ENCODE data around the gene VPS8.

The VPS8 gene

GRCh38 chr3:185069037-185070030, 257.4 kb downstream of the VPS8 start:
- peak; percentile 53 for DNase-seq

- peak; percentile 56 for DNase-seq
These were observed 258.7 kb downstream of the VPS8 start for GRCh38 chr3:185070491-185071286.

DNA sequence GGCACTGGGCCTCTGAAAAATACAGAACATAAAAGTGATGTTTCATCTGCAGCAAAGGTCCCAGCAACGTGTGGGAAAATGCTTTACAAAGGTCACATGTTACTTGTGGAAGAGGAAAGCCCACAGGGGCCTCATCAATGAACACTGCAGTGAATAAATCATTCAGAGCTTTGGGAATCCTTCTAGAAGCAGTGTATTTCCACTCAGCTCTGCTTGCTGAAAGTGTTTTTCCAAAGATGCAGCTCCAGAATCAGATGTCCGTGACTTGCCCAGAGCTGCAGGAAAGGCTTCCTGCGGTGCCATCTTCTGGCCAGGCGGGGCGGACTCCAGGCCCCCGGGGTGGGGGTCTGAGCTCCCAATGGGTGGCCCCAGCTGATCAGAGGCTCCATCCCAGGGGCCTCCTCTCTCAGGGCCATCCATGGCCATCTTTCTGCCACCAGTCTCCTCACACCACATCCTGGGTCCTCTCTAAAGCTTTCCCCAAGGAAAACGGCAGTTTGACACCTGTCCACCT, 259.4 kb downstream of the VPS8 start:
- peak; percentile 38 for DNase-seq

GRCh38 chr3:185075547-185075946, 263.6 kb downstream of the VPS8 start:
- DNase-seq = no peak

DNA sequence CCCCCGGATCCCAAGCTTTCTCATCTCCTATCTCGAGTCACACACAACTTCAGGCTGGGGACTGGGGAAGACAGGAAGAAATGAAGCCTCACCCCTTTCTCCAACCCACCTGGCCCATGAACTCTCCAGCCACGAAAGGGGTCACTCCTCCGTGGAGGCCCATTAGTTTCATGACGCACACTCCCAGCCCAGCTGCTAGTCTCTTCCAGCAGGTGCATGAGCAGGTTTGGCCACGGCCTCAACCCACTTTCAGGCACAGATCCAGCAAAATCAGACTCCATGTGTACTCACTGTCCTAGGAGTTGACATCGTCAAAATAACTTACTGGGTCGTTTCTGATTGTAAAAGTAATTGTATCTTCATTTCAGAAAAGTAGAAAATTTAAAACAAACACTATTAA, 264.3 kb downstream of the VPS8 start:
- DNase-seq = no peak

DNA sequence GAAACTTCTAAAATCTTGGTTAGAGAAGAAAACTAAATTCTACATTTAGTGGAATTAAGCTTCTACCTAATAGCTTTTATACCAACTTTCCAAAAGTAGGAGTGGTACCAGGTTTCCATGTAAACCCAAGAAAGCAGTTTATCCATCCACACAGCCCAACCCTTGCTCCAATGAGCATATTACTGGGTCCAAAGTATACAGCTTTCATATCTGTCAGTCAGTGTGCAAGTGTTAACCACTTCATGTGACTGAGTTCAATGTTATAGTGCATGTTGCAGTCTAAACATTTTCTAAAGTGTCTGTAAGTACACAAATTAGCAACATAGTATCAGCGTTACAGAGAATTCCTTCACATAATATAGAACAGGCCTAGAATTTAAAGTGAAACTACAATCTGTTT, 267.7 kb downstream of the VPS8 start:
- no peak for DNase-seq

DNA sequence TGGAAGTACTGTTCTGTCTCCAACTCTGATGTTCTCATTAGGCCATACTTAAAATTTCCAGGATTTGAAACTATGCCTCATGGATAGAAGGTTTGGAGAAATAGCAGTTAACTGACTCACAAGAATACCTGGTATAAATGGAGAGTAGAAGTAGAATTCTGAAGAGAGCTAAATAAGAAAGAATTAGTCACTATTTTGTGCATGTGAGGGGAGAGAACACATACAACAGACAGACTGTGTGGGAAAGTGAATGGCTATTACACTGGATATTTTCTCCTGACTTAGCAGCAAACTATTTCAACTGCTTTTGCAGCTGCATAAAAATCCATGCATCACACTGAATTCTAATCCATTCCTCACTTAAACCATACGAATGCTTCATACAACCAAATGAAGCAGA, 269.6 kb downstream of the VPS8 start:
- DNase-seq = no peak

DNA sequence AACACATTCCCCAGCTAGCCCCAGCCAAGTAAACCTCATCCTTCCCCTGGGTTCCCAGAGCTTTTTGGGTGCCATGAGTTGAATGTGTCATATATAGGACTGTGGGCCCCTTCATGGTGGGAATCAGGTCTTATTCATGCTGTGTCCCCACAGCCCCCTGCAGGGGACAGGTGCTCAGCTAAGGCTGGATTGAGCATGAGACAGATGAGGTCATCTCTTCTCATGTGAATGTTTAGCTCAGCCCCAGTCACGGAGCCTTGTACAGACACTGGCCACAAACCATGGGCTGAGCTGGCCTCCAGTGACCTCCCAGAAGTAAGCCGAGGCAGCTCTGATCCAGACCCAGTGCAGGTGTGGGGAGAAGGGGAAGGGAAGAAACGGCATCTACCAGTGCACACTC, 270.2 kb downstream of the VPS8 start:
- DNase-seq = no peak

DNA sequence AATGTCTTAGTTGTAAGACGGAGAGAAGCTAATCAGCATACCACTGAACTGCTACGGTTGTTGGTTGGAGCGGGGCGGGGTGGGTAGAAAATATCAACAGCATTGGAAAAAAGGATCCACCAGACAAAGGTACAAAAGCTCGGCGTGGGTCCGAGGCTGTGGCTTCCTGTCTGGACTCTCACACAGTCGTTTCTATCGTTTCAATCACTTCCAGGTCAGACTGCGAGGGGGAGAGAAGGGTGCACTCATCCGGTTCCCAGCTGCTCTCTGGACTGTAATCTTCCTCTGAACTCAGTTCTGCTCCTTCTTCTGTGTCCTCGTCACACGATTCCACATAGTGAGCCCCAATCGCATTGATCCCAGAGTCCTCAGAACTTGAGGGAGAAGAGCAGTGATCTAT, 270.9 kb downstream of the VPS8 start:
- no peak for DNase-seq

- DNase-seq = no peak
These were observed 272.4 kb downstream of the VPS8 start for GRCh38 chr3:185084402-185084801.

DNA sequence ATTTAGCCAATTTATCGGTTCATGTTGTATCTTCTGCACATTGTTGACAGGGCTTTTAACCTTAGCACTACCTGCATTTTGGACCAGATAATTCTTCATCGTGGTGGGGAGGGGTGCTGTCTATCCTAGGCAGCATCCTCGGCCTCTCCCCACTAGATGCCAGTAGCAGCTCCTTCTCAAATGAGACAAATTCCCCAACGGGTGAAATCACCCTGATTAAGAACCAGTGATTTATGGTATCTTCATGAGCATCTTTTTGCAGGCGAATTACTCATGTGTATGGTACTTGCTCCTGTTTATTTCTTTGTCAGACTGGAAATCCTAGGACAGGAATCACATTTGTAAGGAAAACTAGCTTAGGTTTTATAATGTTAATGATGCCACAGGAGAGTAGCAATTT, 272.9 kb downstream of the VPS8 start:
- no peak for DNase-seq

- no peak for DNase-seq
These were observed 275.5 kb downstream of the VPS8 start for GRCh38 chr3:185087419-185087818.

DNA sequence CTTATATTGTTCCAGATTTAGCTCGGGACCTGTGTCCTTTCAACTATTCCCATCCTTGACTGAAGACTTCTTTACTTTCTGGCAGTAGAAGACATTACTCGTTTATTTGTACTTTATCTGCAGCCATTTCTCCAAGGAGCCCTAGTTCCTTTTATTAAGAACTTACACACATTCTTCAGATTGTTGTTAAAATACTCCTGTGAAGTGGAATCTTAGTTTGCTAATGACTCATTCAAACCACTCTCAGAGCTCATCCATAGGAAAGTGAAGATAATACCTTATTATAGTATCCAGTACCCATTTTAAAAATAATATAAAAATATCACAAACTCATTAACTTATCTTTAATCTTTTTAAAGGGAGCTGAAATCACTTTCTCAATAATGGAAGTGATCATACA, 277.4 kb downstream of the VPS8 start:
- DNase-seq = no peak

DNA sequence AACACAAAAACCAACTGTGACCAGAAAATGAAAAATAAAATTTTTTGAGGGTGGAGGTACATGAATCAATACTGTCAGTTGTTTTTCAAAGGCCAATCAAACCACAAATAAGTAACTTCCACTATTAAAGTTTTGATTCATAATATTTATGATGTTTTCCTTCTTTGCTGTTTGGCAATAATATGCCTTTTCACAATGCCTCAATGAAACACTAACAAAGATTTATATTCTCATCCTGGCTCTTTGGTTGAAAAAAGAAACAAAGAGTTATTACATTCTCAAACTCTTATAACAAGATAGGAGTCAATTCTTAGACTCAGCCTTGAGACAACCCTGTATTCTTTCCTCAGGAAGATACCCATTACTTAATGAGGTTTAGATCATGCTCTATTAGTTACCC, 277.8 kb downstream of the VPS8 start:
- DNase-seq = no peak

GRCh38 chr3:185090811-185091210, 278.8 kb downstream of the VPS8 start:
- no peak for DNase-seq

DNA sequence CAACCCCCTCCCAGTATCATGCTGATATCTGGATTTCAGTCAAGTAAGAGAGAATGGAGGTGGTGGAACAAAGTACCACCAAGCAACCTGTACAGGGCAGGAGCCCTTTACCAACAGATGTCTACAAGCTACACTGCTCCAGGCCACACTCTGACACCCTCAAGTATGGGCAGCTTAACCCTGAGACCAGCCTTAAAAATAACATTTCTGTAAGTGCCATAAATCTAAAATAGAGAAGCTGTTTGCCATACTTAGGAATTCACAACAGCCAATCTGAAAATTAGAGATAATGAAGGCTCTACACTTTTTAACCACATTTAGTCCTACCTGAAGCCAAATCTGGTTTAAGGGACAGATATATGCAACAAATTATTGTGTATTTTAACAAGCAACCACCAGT, 281.1 kb downstream of the VPS8 start:
- no peak for DNase-seq

GRCh38 chr3:185094697-185095096, 282.7 kb downstream of the VPS8 start:
- peak; percentile 36 for DNase-seq

All from NCI-H82 (cell line).